ENCODE results near the gene RNF181. TPM values are rescaled to one million over a fixed set of nuclear protein-coding genes. Genes with fewer than 3 reads are reported as not detected.

The RNF181 gene
- 100 to 1,000 TPM in 1 of 2 experiments, 10 to 100 TPM in 1; 91.0 to 104 TPM for total RNA-seq

- ATAC-seq, result peak; percentile 100
- peaks cover 36% of the 10 kb centered on the region for H3K36me3 Mint-ChIP-seq (ENCODE audit: low read depth)
- H3K4me3 Mint-ChIP-seq, result peak within 1 kb of the TSS; percentile 100
- peak within 1 kb of the TSS; percentile 97 for H3K27ac Mint-ChIP-seq
- POLR2A ChIA-PET, result interaction anchor here (0.5 to 4.6 kb wide), 16 partner anchors 8 to 556 kb away, joined by 3 to 28 read pairs (median 4); partner anchors contain the start of genes C2orf68, GGCX, MAT2A and TGOLN2
- CTCF ChIA-PET, result interaction anchor here (0.9 to 2.7 kb wide), 6 partner anchors 9 to 174 kb away, joined by 3 to 12 read pairs (median 6); partner anchors contain the start of gene VAMP5
- no peaks in the 10 kb centered on the region for H3K27me3 Mint-ChIP-seq (ENCODE audit: low read depth)
- H3K4me1 Mint-ChIP-seq (ENCODE audit: low read depth), result peaks cover 37% of the 10 kb centered on the region
- peak; percentile 96 for DNase-seq
- H3K9me3 Mint-ChIP-seq (ENCODE audit: insufficient read depth), result no peaks in the 10 kb centered on the region
Observed at GRCh38 chr2:85595301-85596025, at the start of gene RNF181. Gene RNF181 (plus strand): TSS chr2:85595745. CDS start chr2:85595764, 19 bp downstream.

- ChIA-PET CTCF (interaction anchor here (1.0 to 1.8 kb wide), 5 partner anchors 11 to 126 kb away, joined by 3 to 24 read pairs (median 4); no protein-coding TSS in a partner anchor), POLR2A (interaction anchor here (0.6 to 1.6 kb wide), 7 partner anchors 11 to 227 kb away, joined by 3 to 5 read pairs (median 5); partner anchors contain the start of gene SH2D6)
- DNase-seq (no peak), ATAC-seq (no peak)
- no peak overlapping the region for H3K27ac Mint-ChIP-seq
- H3K36me3 Mint-ChIP-seq (ENCODE audit: low read depth), result peaks cover 71% of the 10 kb centered on the region
- H3K4me1 Mint-ChIP-seq (ENCODE audit: low read depth), result peaks cover 36% of the 10 kb centered on the region
- H3K27me3 Mint-ChIP-seq (ENCODE audit: low read depth), result no peaks in the 10 kb centered on the region
- H3K9me3 Mint-ChIP-seq (ENCODE audit: insufficient read depth), result no peaks in the 10 kb centered on the region
- H3K4me3 Mint-ChIP-seq, result no peak overlapping the region
Observed at GRCh38 chr2:85545780-85546240, 49.7 kb upstream of the RNF181 start.

GRCh38 chr2:85547089-85547858, 48.3 kb upstream of the RNF181 start:
- Mint-ChIP-seq H3K27me3 (ENCODE audit: low read depth) (no peaks in the 10 kb centered on the region), H3K4me3 (no peak overlapping the region), H3K36me3 (ENCODE audit: low read depth) (peaks cover 67% of the 10 kb centered on the region), H3K4me1 (ENCODE audit: low read depth) (peaks cover 26% of the 10 kb centered on the region), H3K27ac (peak overlapping the region; percentile 30), H3K9me3 (ENCODE audit: insufficient read depth) (no peaks in the 10 kb centered on the region)
- CTCF ChIA-PET, result interaction anchor here (1.4 to 7.6 kb wide), 3 partner anchors 125 to 155 kb away, joined by 9 to 263 read pairs (median 24); partner anchors contain the start of gene SH2D6
- ATAC-seq (no peak), DNase-seq (no peak)
- POLR2A ChIA-PET, result interaction anchor here (1.2 to 7.1 kb wide), 3 partner anchors 8 to 13 kb away, joined by 6 to 51 read pairs (median 7); partner anchors contain the start of gene MAT2A

- Mint-ChIP-seq H3K27me3 (ENCODE audit: low read depth) (no peaks in the 10 kb centered on the region), H3K27ac (peak overlapping the region; percentile 10), H3K9me3 (ENCODE audit: insufficient read depth) (no peaks in the 10 kb centered on the region), H3K36me3 (ENCODE audit: low read depth) (peaks cover 65% of the 10 kb centered on the region), H3K4me1 (ENCODE audit: low read depth) (peaks cover 20% of the 10 kb centered on the region), H3K4me3 (no peak overlapping the region)
- no peak for ATAC-seq
- no peak for DNase-seq
- ChIA-PET POLR2A (interaction anchor here (1.2 to 7.1 kb wide), 3 partner anchors 8 to 11 kb away, joined by 3 to 51 read pairs (median 6); partner anchors contain the start of gene MAT2A), CTCF (interaction anchor here (0.6 to 7.6 kb wide), 9 partner anchors 10 to 237 kb away, joined by 3 to 263 read pairs (median 5); partner anchors contain the start of genes GGCX, MAT2A and SH2D6)
Observed at GRCh38 chr2:85547859-85548607, 47.5 kb upstream of the RNF181 start.

- ATAC-seq, result no peak
- Mint-ChIP-seq H3K4me3 (no peak overlapping the region), H3K36me3 (ENCODE audit: low read depth) (peaks cover 60% of the 10 kb centered on the region)
Observed at GRCh38 chr2:85548608-85548900, 47.0 kb upstream of the RNF181 start.

GRCh38 chr2:85549095-85549494, 46.5 kb upstream of the RNF181 start:
- DNase-seq (no peak), ATAC-seq (no peak)
- Mint-ChIP-seq H3K4me3 (no peak overlapping the region), H3K27me3 (ENCODE audit: low read depth) (no peaks in the 10 kb centered on the region), H3K36me3 (ENCODE audit: low read depth) (peaks cover 61% of the 10 kb centered on the region), H3K27ac (no peak overlapping the region), H3K4me1 (ENCODE audit: low read depth) (peaks cover 11% of the 10 kb centered on the region), H3K9me3 (ENCODE audit: insufficient read depth) (no peaks in the 10 kb centered on the region)
- ChIA-PET POLR2A (interaction anchor here (0.5 to 7.1 kb wide), 4 partner anchors 9 to 227 kb away, joined by 3 to 51 read pairs (median 4); partner anchors contain the start of gene MAT2A), CTCF (interaction anchor here (1.1 to 7.6 kb wide), 10 partner anchors 11 to 249 kb away, joined by 3 to 263 read pairs (median 8); partner anchors contain the start of genes GGCX, MAT2A and SH2D6)

More at GRCh38 chr2:85548608-85548900, 47.0 kb upstream of the RNF181 start:
- peak overlapping the region; percentile 10 for H3K27ac Mint-ChIP-seq
- POLR2A ChIA-PET, result interaction anchor here (0.5 to 7.1 kb wide), 4 partner anchors 9 to 227 kb away, joined by 3 to 51 read pairs (median 4); partner anchors contain the start of gene MAT2A
- peaks cover 16% of the 10 kb centered on the region for H3K4me1 Mint-ChIP-seq (ENCODE audit: low read depth)
- CTCF ChIA-PET, result interaction anchor here (0.6 to 7.6 kb wide), 9 partner anchors 10 to 238 kb away, joined by 3 to 263 read pairs (median 5); partner anchors contain the start of genes GGCX, MAT2A and SH2D6
- H3K9me3 Mint-ChIP-seq (ENCODE audit: insufficient read depth), result no peaks in the 10 kb centered on the region
- no peak for DNase-seq
- no peaks in the 10 kb centered on the region for H3K27me3 Mint-ChIP-seq (ENCODE audit: low read depth)

- H3K27me3 Mint-ChIP-seq (ENCODE audit: low read depth), result no peaks in the 10 kb centered on the region
- DNase-seq, result no peak
- ChIA-PET POLR2A (interaction anchor here (2.5 to 7.1 kb wide), 3 partner anchors 10 to 126 kb away, joined by 6 to 51 read pairs (median 9); partner anchors contain the start of gene MAT2A), CTCF (interaction anchor here (0.9 to 7.6 kb wide), 9 partner anchors 10 to 249 kb away, joined by 3 to 263 read pairs (median 8); partner anchors contain the start of genes GGCX, MAT2A and SH2D6)
- H3K4me3 Mint-ChIP-seq, result no peak overlapping the region
- H3K4me1 Mint-ChIP-seq (ENCODE audit: low read depth), result peaks cover 7% of the 10 kb centered on the region
- H3K9me3 Mint-ChIP-seq (ENCODE audit: insufficient read depth), result no peaks in the 10 kb centered on the region
- no peak for ATAC-seq
- peaks cover 56% of the 10 kb centered on the region for H3K36me3 Mint-ChIP-seq (ENCODE audit: low read depth)
- no peak overlapping the region for H3K27ac Mint-ChIP-seq
Observed at GRCh38 chr2:85549826-85550225, 45.7 kb upstream of the RNF181 start.

GRCh38 chr2:85550486-85550885, 45.1 kb upstream of the RNF181 start:
- DNase-seq (no peak), ATAC-seq (no peak)
- POLR2A ChIA-PET, result interaction anchor here (0.6 to 7.1 kb wide), 4 partner anchors 11 to 138 kb away, joined by 3 to 51 read pairs (median 24); partner anchors contain the start of genes MAT2A and SH2D6
- Mint-ChIP-seq H3K4me3 (no peak overlapping the region), H3K9me3 (ENCODE audit: insufficient read depth) (no peaks in the 10 kb centered on the region), H3K4me1 (ENCODE audit: low read depth) (peaks cover 6% of the 10 kb centered on the region), H3K36me3 (ENCODE audit: low read depth) (peaks cover 51% of the 10 kb centered on the region), H3K27ac (no peak overlapping the region), H3K27me3 (ENCODE audit: low read depth) (no peaks in the 10 kb centered on the region)
- CTCF ChIA-PET, result interaction anchor here (0.6 to 7.6 kb wide), 16 partner anchors 10 to 250 kb away, joined by 3 to 263 read pairs (median 8); partner anchors contain the start of genes GGCX, MAT2A and SH2D6

- H3K9me3 Mint-ChIP-seq (ENCODE audit: insufficient read depth), result no peaks in the 10 kb centered on the region
- H3K27ac Mint-ChIP-seq, result peak overlapping the region; percentile 23
- CTCF ChIA-PET, result interaction anchor here (0.7 to 7.6 kb wide), 34 partner anchors 8 to 586 kb away, joined by 3 to 263 read pairs (median 5); partner anchors contain the start of genes ELMOD3, GGCX, MAT2A and RETSAT
- peak; percentile 94 for DNase-seq
- POLR2A ChIA-PET, result interaction anchor here (0.6 to 7.1 kb wide), 7 partner anchors 12 to 198 kb away, joined by 3 to 51 read pairs (median 4); partner anchors contain the start of genes ELMOD3, MAT2A, RETSAT and SH2D6
- no peak overlapping the region for H3K4me3 Mint-ChIP-seq
- H3K36me3 Mint-ChIP-seq (ENCODE audit: low read depth), result peaks cover 39% of the 10 kb centered on the region
- ATAC-seq, result peak; percentile 79
- no peaks in the 10 kb centered on the region for H3K27me3 Mint-ChIP-seq (ENCODE audit: low read depth)
- H3K4me1 Mint-ChIP-seq (ENCODE audit: low read depth), result peaks cover 6% of the 10 kb centered on the region
Observed at GRCh38 chr2:85551698-85552678, 43.6 kb upstream of the RNF181 start.

All from activated CD8-positive, alpha-beta T cell treated with anti-CD3 and anti-CD28 coated beads, Interleukin-2, amount 10 ng/mL, durations not matched to agents 7 days and 5 days (primary cell).